ENCODE results near the gene PTPRC. TPM values are rescaled to one million over a fixed set of nuclear protein-coding genes. Genes with fewer than 3 reads are reported as not detected.

The PTPRC gene
- total and polyA plus RNA-seq, 2 donors (not counting 3 experiments of a cell fraction or from before 2014, with no cell fraction given) = not detected

DNA sequence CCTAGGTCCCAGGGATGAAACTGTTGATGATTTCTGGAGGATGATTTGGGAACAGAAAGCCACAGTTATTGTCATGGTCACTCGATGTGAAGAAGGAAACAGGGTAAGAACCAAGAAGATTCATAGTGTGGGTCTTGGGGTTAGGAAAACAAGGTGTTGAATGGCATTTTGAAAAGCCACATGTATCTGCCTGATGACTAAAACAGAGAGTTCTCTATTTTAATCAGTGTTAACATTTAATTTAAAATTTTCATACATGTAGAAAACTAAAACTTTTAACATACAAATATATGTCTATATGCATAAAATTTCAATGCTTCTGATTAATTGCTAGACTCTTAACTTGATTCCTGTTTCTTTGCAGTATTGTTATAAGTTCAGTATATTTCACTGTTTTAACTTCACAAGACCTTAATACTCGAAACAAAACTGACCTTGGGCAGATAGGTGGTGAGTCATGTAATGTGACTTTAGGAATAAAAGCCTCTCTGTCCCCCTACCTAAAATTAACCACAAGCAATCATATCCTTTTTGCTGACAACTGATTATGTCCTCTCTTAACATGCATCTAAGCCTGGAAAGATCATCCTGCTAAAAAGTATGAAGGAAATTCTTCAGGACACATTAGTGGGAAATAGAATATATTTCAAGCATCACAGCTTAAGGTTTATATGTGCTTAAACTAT lies 95.6 kb downstream of the PTPRC start:
- H3K36me3 ChIP-seq (ENCODE audit: control insufficient read depth in 2 of 2, extremely low read depth in 1 of 2, insufficient read depth in 2 of 2, low read length in 2 of 2) = no peaks in the 10 kb centered on the region
- H3K9me3 ChIP-seq (replicated peaks; ENCODE audit: control insufficient read depth, insufficient read depth, low read length) = no peaks in the 10 kb centered on the region
- DNase-seq (ENCODE audit: low read depth, low spot score) (no peak), FAIRE-seq (no peak)
- CTCF ChIA-PET = no interaction called here
- no peaks in the 10 kb centered on the region for H4K20me1 ChIP-seq (replicated peaks; ENCODE audit: control insufficient read depth, extremely low read depth, insufficient read depth, low read length)
- intact Hi-C loops (cut with micrococcal nuclease) (no loop called here), dilution Hi-C loops (cut with MboI; ENCODE audit: extremely low pct_ligation_motif_present, low sequenced_read_pairs) (no loop called here)
- POLR2A ChIA-PET = no interaction called here
- H2AFZ ChIP-seq (ENCODE audit: low read depth, low read length) = no peak overlapping the region
- BruUV-seq (replicated peaks) = no TSS peak
- no peak overlapping the region for H3K9ac ChIP-seq (replicated peaks; ENCODE audit: extremely low read depth, insufficient read depth, low read length)
- H3K4me2 ChIP-seq (ENCODE audit: insufficient read depth, low read length) = no peak overlapping the region
- TF ChIP-seq POLR2A (IDR thresholded peaks at IDR 0.05; ENCODE audit: low read depth, low read length) (no peak), GATA2 (IDR thresholded peaks at IDR 0.05; ENCODE audit: insufficient read depth, insufficient read length, low read depth, low read length) (no peak), MAX (IDR thresholded peaks at IDR 0.05; ENCODE audit: insufficient read depth, insufficient read length) (no peak), JUN (IDR thresholded peaks at IDR 0.05; ENCODE audit: borderline replicate concordance, insufficient read depth, insufficient read length, low read depth) (no peak), MYC (IDR thresholded peaks at IDR 0.05; ENCODE audit: low read depth, low read length) (no peak), POLR2AphosphoS5 (IDR thresholded peaks at IDR 0.05; ENCODE audit: insufficient read depth, low read depth, low read length) (no peak), FOS (IDR thresholded peaks at IDR 0.05; ENCODE audit: borderline replicate concordance, insufficient read depth, low read length) (no peak), EZH2 (IDR thresholded peaks at IDR 0.05; ENCODE audit: borderline replicate concordance, low read depth, low read length, severe bottlenecking) (no peak)
- TF ChIP-seq, protein P1, sequence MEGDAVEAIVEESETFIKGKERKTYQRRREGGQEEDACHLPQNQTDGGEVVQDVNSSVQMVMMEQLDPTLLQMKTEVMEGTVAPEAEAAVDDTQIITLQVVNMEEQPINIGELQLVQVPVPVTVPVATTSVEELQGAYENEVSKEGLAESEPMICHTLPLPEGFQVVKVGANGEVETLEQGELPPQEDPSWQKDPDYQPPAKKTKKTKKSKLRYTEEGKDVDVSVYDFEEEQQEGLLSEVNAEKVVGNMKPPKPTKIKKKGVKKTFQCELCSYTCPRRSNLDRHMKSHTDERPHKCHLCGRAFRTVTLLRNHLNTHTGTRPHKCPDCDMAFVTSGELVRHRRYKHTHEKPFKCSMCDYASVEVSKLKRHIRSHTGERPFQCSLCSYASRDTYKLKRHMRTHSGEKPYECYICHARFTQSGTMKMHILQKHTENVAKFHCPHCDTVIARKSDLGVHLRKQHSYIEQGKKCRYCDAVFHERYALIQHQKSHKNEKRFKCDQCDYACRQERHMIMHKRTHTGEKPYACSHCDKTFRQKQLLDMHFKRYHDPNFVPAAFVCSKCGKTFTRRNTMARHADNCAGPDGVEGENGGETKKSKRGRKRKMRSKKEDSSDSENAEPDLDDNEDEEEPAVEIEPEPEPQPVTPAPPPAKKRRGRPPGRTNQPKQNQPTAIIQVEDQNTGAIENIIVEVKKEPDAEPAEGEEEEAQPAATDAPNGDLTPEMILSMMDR (IDR thresholded peaks at IDR 0.05; ENCODE audit: extremely low read depth in 1 of 2, insufficient read depth in 1 of 2, low read depth in 1 of 2, low read length in 2 of 2) = no peak
- no peaks in the 10 kb centered on the region for H3K27me3 ChIP-seq (ENCODE audit: control insufficient read depth in 2 of 2, insufficient read depth in 2 of 2, low read length in 2 of 2)
- no peaks in the 10 kb centered on the region for H3K79me2 ChIP-seq (ENCODE audit: control insufficient read depth, insufficient read depth, low read length)
- H3K4me3 ChIP-seq (replicated peaks in 1 of 3; ENCODE audit: insufficient read depth in 1 of 3, low read depth in 1 of 3, low read length in 3 of 3) = no peak overlapping the region
- H3K4me1 ChIP-seq (ENCODE audit: control insufficient read depth, extremely low read depth, insufficient read depth, low read length) = no peaks in the 10 kb centered on the region
- no peak overlapping the region for H3K27ac ChIP-seq (ENCODE audit: insufficient read depth, low read depth, low read length)
- no peaks in the 10 kb centered on the region for H3K9me1 ChIP-seq (replicated peaks; ENCODE audit: control insufficient read depth, extremely low read depth, insufficient read depth, low read length)
